K562 (cell line): ENCODE results near the gene C2CD2. TPM values are rescaled to one million over a fixed set of nuclear protein-coding genes. Genes with fewer than 3 reads are reported as not detected.

Source experiments
- COPS2 ChIP-seq: fragments of 450-650 bp; conservative IDR thresholded peaks from 2 replicates; pipeline ENCODE4 v1.6.1; 2016; ENCODE audit warnings: mild to moderate bottlenecking, moderate library complexity
- CTBP1 ChIP-seq: fragments of 450-650 bp; IDR thresholded peaks from 2 replicates; pipeline ENCODE4 v1.6.1; 2016; ENCODE audit warnings: borderline replicate concordance
- DPF2 ChIP-seq: fragments of 450-650 bp; IDR thresholded peaks from 2 replicates; pipeline ENCODE4 v1.6.1; 2016
- MBD2 ChIP-seq: sonication (generic); IDR thresholded peaks from 2 replicates; pipeline ENCODE4 v1.6.1; 2016; ENCODE audit warnings: low read depth, borderline replicate concordance
- MED1 ChIP-seq: sonication (generic); formaldehyde crosslinking; IDR thresholded peaks from 2 replicates; pipeline ENCODE4 v1.8.1; 2023; ENCODE audit warnings: missing genetic modification reagents, borderline replicate concordance
- MEIS2 ChIP-seq: fragments of 450-650 bp; IDR thresholded peaks from 2 replicates; pipeline ENCODE4 v1.6.1; 2014; ENCODE audit warnings: mild to moderate bottlenecking; ENCODE audit not compliant: partially characterized antibody
- NFIC ChIP-seq: fragments of 450-650 bp; IDR thresholded peaks from 2 replicates; pipeline ENCODE4 v1.6.1; 2017; ENCODE audit warnings: mild to moderate bottlenecking, inconsistent platforms
- RAD21 ChIP-seq, 2 experiments: fragments of 250-450 bp in 1 of 2; fragments of 450-650 bp in 1 of 2; sonication (Bioruptor Pico) in 1 of 2; formaldehyde crosslinking in 1 of 2; IDR thresholded peaks in 1 of 2; conservative IDR thresholded peaks in 1 of 2; 2 replicates each; pipeline versions ENCODE4 v1.4.0 to v1.8.0; 2020 to 2022; ENCODE audit warnings: mild to moderate bottlenecking in 2 of 2, moderate library complexity in 1 of 2
- SMC3 ChIP-seq: conservative IDR thresholded peaks from 2 replicates; pipeline ENCODE4 v1.6.1; 2011; ENCODE audit warnings: low read depth, low read length, improper control_type of control experiment; ENCODE audit not compliant: insufficient read depth
- SRSF9 ChIP-seq: fragments of 200-400 bp; formaldehyde crosslinking; IDR thresholded peaks from 2 replicates; pipeline ENCODE4 v1.6.1; 2017; ENCODE audit warnings: low read depth, low read length, borderline replicate concordance
- TAF7 ChIP-seq: fragments of 450-650 bp; IDR thresholded peaks from 2 replicates; pipeline ENCODE4 v1.6.1; 2016; ENCODE audit warnings: missing genetic modification characterization, missing compliant biosample characterization
- TEAD1 ChIP-seq, 2 experiments: fragments of 450-650 bp in 1 of 2; sonication (generic) in 1 of 2; formaldehyde crosslinking; IDR thresholded peaks; 2 replicates each; pipeline versions ENCODE4 v1.4.0 to v1.8.0; 2020 to 2022; ENCODE audit warnings: mild to moderate bottlenecking in 2 of 2, missing genetic modification reagents in 1 of 2
- ZBTB8A ChIP-seq: fragments of 450-650 bp; IDR thresholded peaks from 2 replicates; pipeline ENCODE4 v1.6.1; 2018; ENCODE audit warnings: mild to moderate bottlenecking, moderate library complexity; ENCODE audit not compliant: partially characterized antibody
- ZNF224 ChIP-seq: sonication (generic); formaldehyde crosslinking; IDR thresholded peaks from 2 replicates; pipeline ENCODE4 v1.8.0; 2022; ENCODE audit warnings: mild to moderate bottlenecking, missing genetic modification reagents
- ZNF232 ChIP-seq: sonication (generic); formaldehyde crosslinking; IDR thresholded peaks from 2 replicates; pipeline ENCODE4 v1.8.0; 2022; ENCODE audit warnings: mild to moderate bottlenecking, missing genetic modification reagents
- ZNF277 ChIP-seq: fragments of 250-450 bp; sonication (Bioruptor Pico); IDR thresholded peaks from 2 replicates; pipeline ENCODE4 v1.8.0; 2022; ENCODE audit warnings: inconsistent platforms, mild to moderate bottlenecking, moderate library complexity, borderline replicate concordance
- polyA plus RNA-seq, 8 experiments: library from polyadenylated mRNA; depleted of rRNA in 4 of 8; stranded (reverse) in 5 of 8; unstranded in 3 of 8; fragments of >200 nt; fragmentation: Nextera tagmentation in 2 of 8; fragmentation: Illumina TruSeq in 1 of 8; extraction: Ambion mirVana in 2 of 8; extraction: Trizol in 1 of 8; gene quantifications; 2 replicates each; pipeline versions ENCODE4 v1.2.1 to v1.2.3, GENCODE V29; 2011 to 2014; ENCODE audit warnings: inconsistent platforms in 1 of 8, missing spikeins in 1 of 8
- total RNA-seq, 7 experiments: library from RNA; depleted of rRNA in 6 of 7; stranded (reverse); fragments of >200 nt in 6 of 7; fragmentation: Illumina TruSeq in 2 of 7; extraction: Trizol in 2 of 7; gene quantifications; 2 replicates each; pipeline versions ENCODE4 v1.2.1 to v1.2.3, GENCODE V29; 2011 to 2021; ENCODE audit warnings: low replicate concordance in 1 of 7
- TF ChIP-seq, protein P1 (sequence below): sonication (generic); formaldehyde crosslinking; IDR thresholded peaks from 2 replicates; pipeline ENCODE4 v1.4.0; 2020; ENCODE audit warnings: mild to moderate bottlenecking, missing genetic modification reagents

Gene C2CD2
- total and polyA plus RNA-seq, 9 of the 15 experiments (the other 6 are each of a cell fraction or from before 2014, with no cell fraction given): 1.3 to 21.6 (median 12.1) TPM

DNA sequence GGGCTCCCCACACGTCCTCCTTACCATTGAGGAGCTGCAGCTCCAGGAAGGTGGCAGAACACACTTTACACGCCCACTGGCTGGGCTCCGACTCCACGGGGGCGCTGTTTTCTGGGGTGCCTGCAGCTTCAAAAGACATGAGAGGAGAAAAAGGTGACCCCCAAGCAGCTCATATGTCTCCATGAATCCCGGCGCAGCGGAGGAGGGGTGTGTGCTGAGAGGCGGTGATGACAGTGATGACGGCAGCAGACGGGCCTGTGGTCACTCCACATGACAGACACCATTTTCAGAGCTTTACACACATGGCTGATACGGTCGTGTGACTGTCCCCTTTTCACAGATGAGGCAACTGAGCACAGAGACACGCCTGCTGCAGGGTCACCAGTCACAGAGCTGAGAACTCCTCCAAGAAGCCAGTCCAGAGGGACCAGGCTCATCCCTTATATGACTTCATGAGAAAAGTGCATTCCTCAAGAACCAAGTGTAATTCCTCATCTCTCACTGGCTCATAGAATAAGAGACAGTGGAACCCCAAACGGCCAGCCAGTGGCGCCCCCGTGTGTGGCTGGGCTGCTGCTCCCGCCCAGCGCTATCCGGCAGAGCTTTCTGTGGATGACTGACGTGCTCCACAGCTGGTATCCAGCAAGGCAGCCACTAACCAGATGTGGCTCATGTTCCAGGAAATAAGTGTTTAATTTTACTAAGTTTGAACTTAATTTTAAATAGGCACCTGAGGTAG lies 106.6 kb downstream of the C2CD2 start (continued):
- TF ChIP-seq TAF7 (no peak), ZBTB8A (no peak), RAD21 (CRISPR knock-in tag; conservative IDR thresholded peaks at IDR 0.05 in 1 of 2, IDR thresholded peaks at IDR 0.05 in 1 of 2) (peak in 1 of 2 experiments; percentile 64; a peak in 2 of 4 replicates), TEAD1 (CRISPR knock-in tag; IDR thresholded peaks at IDR 0.05) (0 out of 4 replicates have a peak, but pooled peaks of 1 of the 2 experiments have one; percentile 25), SMC3 (peak; percentile 41; the same call in 1 of the 2 replicates), MEIS2 (peak; percentile 43), NFIC (no peak), ZNF277 (CRISPR knock-in tag) (no peak), DPF2 (no peak), MBD2 (no peak), MED1 (CRISPR knock-in tag) (no peak), ZNF224 (no peak), ZNF232 (no peak), CTBP1 (peak; percentile 37; the same call in 1 of the 2 replicates), SRSF9 (no peak), COPS2 (no peak)
- TF ChIP-seq, protein P1, sequence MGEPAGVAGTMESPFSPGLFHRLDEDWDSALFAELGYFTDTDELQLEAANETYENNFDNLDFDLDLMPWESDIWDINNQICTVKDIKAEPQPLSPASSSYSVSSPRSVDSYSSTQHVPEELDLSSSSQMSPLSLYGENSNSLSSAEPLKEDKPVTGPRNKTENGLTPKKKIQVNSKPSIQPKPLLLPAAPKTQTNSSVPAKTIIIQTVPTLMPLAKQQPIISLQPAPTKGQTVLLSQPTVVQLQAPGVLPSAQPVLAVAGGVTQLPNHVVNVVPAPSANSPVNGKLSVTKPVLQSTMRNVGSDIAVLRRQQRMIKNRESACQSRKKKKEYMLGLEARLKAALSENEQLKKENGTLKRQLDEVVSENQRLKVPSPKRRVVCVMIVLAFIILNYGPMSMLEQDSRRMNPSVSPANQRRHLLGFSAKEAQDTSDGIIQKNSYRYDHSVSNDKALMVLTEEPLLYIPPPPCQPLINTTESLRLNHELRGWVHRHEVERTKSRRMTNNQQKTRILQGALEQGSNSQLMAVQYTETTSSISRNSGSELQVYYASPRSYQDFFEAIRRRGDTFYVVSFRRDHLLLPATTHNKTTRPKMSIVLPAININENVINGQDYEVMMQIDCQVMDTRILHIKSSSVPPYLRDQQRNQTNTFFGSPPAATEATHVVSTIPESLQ (CRISPR knock-in tag): no peak
